K562 (cell line): ENCODE results near the gene VANGL1. TPM values are rescaled to one million over a fixed set of nuclear protein-coding genes. Genes with fewer than 3 reads are reported as not detected.

Experiments used
- COPS2 ChIP-seq: fragments of 450-650 bp; conservative IDR thresholded peaks from 2 replicates; pipeline ENCODE4 v1.6.1; 2016; ENCODE audit warnings: mild to moderate bottlenecking, moderate library complexity
- IFI16 ChIP-seq: fragments of 250-450 bp; sonication (Bioruptor Pico); IDR thresholded peaks from 2 replicates; pipeline ENCODE4 v2.1.2; 2022; ENCODE audit warnings: mild to moderate bottlenecking, inconsistent platforms
- JUN ChIP-seq, 2 experiments: sonication (generic) in 1 of 2; formaldehyde crosslinking in 1 of 2; IDR thresholded peaks; 2 replicates each; pipeline versions ENCODE4 v1.6.1 to v1.8.0; 2012 to 2022; ENCODE audit warnings: borderline replicate concordance in 2 of 2, mild to moderate bottlenecking in 2 of 2, improper control_type of control experiment in 1 of 2, low read depth in 1 of 2, low read length in 1 of 2, missing genetic modification reagents in 1 of 2
- NFRKB ChIP-seq: fragments of 450-650 bp; IDR thresholded peaks from 2 replicates; pipeline ENCODE4 v1.6.1; 2016; ENCODE audit warnings: low read depth
- NR1H2 ChIP-seq: sonication (generic); formaldehyde crosslinking; IDR thresholded peaks from 2 replicates; pipeline ENCODE4 v1.4.0; 2020; ENCODE audit warnings: mild to moderate bottlenecking, missing genetic modification reagents
- PTRF ChIP-seq: fragments of 450-650 bp; IDR thresholded peaks from 2 replicates; pipeline ENCODE4 v1.6.1; 2016; ENCODE audit warnings: mild to moderate bottlenecking, missing genetic modification characterization, missing compliant biosample characterization
- RAD51 ChIP-seq: fragments of 450-650 bp; IDR thresholded peaks from 2 replicates; pipeline ENCODE4 v1.7.1; 2016; ENCODE audit warnings: low read depth, mild to moderate bottlenecking, borderline replicate concordance
- SMARCB1 ChIP-seq: IDR thresholded peaks from 2 replicates; pipeline ENCODE4 v1.6.1; 2011; ENCODE audit warnings: improper control_type of control experiment, low read depth; ENCODE audit not compliant: insufficient read length
- SRSF1 ChIP-seq: fragments of 200-400 bp; formaldehyde crosslinking; IDR thresholded peaks from 2 replicates; pipeline ENCODE4 v1.6.1; 2017; ENCODE audit warnings: mild to moderate bottlenecking, low read depth, low read length, moderate library complexity
- TOE1 ChIP-seq, 2 experiments: fragments of 450-650 bp in 1 of 2; sonication (generic) in 1 of 2; formaldehyde crosslinking in 1 of 2; IDR thresholded peaks; 2 replicates each; pipeline versions ENCODE4 v1.7.1 to v1.8.0; 2016 to 2022; ENCODE audit warnings: borderline replicate concordance in 2 of 2, mild to moderate bottlenecking in 2 of 2, antibody characterized with exemption in 1 of 2, inconsistent platforms in 1 of 2, low read depth in 1 of 2, missing genetic modification reagents in 1 of 2, moderate library complexity in 1 of 2
- ZC3H8 ChIP-seq: fragments of 450-650 bp; IDR thresholded peaks from 2 replicates; pipeline ENCODE4 v1.6.1; 2017
- ZFP30 ChIP-seq: fragments of 250-450 bp; sonication (Bioruptor Pico); IDR thresholded peaks from 2 replicates; pipeline ENCODE4 v1.8.0; 2022; ENCODE audit warnings: moderate library complexity, mild to moderate bottlenecking, inconsistent platforms, borderline replicate concordance
- ZNF586 ChIP-seq: fragments of 450-650 bp; formaldehyde crosslinking; conservative IDR thresholded peaks from 2 replicates; pipeline ENCODE4 v1.4.0; 2020; ENCODE audit warnings: mild to moderate bottlenecking, moderate library complexity
- polyA plus RNA-seq, 8 experiments: library from polyadenylated mRNA; depleted of rRNA in 4 of 8; stranded (reverse) in 5 of 8; unstranded in 3 of 8; fragments of >200 nt; fragmentation: Nextera tagmentation in 2 of 8; fragmentation: Illumina TruSeq in 1 of 8; extraction: Ambion mirVana in 2 of 8; extraction: Trizol in 1 of 8; gene quantifications; 2 replicates each; pipeline versions ENCODE4 v1.2.1 to v1.2.3, GENCODE V29; 2011 to 2014; ENCODE audit warnings: inconsistent platforms in 1 of 8, missing spikeins in 1 of 8
- total RNA-seq, 7 experiments: library from RNA; depleted of rRNA in 6 of 7; stranded (reverse); fragments of >200 nt in 6 of 7; fragmentation: Illumina TruSeq in 2 of 7; extraction: Trizol in 2 of 7; gene quantifications; 2 replicates each; pipeline versions ENCODE4 v1.2.1 to v1.2.3, GENCODE V29; 2011 to 2021; ENCODE audit warnings: low replicate concordance in 1 of 7
- TF ChIP-seq, protein P1 (sequence below): fragments of 450-650 bp; IDR thresholded peaks from 2 replicates; pipeline ENCODE4 v1.6.1; 2016; ENCODE audit warnings: mild to moderate bottlenecking
- TF ChIP-seq, protein P2 (sequence below): fragments of 450-650 bp; formaldehyde crosslinking; IDR thresholded peaks from 2 replicates; pipeline ENCODE4 v1.4.0; 2022; ENCODE audit warnings: mild to moderate bottlenecking, moderate library complexity
- TF ChIP-seq, protein P3 (sequence below): fragments of 450-650 bp; formaldehyde crosslinking; conservative IDR thresholded peaks from 2 replicates; pipeline ENCODE4 v1.4.0; 2022; ENCODE audit warnings: mild to moderate bottlenecking, missing genetic modification characterization
- TF ChIP-seq, protein P4 (sequence below): fragments of 250-450 bp; sonication (Bioruptor Pico); IDR thresholded peaks from 2 replicates; pipeline ENCODE4 v1.5.0; 2020; ENCODE audit warnings: mild to moderate bottlenecking, borderline replicate concordance
- TF ChIP-seq, protein P5 (sequence below): sonication (generic); formaldehyde crosslinking; IDR thresholded peaks from 2 replicates; pipeline ENCODE4 v1.8.0; 2022; ENCODE audit warnings: missing genetic modification reagents, mild to moderate bottlenecking, borderline replicate concordance

VANGL1 gene
- total and polyA plus RNA-seq, 9 of the 15 experiments (the other 6 are each of a cell fraction or from before 2014, with no cell fraction given): 0.90 to 12.8 (median 9.6) TPM

DNA sequence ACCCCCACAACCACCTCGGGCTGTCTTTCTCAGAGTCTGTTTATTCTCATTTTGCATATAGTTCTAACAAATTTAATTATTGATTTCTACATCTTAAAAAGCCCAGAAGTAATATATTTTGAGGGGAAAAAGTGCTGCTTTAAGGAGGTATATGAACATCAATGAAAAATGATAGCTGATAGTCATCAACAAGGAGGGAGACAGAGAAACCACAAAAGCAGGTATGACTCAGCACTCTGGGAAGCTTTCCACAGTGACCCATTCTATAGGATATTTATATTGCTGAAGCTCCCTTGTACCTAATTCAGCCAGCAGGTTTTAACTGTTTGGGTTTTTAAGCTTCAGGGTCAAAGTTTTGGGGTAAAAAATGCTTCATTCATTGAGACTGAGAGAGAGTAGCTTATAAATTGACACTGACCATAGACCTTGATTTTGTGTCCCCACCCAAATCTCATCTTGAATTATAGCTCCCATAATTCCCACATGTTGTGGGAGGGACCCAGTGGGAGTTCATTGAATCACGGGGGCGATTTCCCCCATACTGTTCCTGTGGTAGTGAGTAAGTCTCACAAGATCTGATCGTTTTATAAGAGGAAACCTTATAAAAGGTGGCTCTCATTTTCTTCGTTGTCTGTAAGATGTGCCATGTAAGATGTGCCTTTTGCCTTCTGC is 27.4 kb downstream of the VANGL1 start (continued):
- no peak for TF ChIP-seq ZFP30 (CRISPR knock-in tag)
- TF ChIP-seq, protein P1, sequence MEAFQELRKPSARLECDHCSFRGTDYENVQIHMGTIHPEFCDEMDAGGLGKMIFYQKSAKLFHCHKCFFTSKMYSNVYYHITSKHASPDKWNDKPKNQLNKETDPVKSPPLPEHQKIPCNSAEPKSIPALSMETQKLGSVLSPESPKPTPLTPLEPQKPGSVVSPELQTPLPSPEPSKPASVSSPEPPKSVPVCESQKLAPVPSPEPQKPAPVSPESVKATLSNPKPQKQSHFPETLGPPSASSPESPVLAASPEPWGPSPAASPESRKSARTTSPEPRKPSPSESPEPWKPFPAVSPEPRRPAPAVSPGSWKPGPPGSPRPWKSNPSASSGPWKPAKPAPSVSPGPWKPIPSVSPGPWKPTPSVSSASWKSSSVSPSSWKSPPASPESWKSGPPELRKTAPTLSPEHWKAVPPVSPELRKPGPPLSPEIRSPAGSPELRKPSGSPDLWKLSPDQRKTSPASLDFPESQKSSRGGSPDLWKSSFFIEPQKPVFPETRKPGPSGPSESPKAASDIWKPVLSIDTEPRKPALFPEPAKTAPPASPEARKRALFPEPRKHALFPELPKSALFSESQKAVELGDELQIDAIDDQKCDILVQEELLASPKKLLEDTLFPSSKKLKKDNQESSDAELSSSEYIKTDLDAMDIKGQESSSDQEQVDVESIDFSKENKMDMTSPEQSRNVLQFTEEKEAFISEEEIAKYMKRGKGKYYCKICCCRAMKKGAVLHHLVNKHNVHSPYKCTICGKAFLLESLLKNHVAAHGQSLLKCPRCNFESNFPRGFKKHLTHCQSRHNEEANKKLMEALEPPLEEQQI: peak; percentile 55
- no peak for TF ChIP-seq ZNF586 (CRISPR knock-in tag)
- TF ChIP-seq, protein P2, sequence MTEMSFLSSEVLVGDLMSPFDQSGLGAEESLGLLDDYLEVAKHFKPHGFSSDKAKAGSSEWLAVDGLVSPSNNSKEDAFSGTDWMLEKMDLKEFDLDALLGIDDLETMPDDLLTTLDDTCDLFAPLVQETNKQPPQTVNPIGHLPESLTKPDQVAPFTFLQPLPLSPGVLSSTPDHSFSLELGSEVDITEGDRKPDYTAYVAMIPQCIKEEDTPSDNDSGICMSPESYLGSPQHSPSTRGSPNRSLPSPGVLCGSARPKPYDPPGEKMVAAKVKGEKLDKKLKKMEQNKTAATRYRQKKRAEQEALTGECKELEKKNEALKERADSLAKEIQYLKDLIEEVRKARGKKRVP (CRISPR knock-in tag): no peak
- TF ChIP-seq RAD51: no peak
- TF ChIP-seq, protein P3, sequence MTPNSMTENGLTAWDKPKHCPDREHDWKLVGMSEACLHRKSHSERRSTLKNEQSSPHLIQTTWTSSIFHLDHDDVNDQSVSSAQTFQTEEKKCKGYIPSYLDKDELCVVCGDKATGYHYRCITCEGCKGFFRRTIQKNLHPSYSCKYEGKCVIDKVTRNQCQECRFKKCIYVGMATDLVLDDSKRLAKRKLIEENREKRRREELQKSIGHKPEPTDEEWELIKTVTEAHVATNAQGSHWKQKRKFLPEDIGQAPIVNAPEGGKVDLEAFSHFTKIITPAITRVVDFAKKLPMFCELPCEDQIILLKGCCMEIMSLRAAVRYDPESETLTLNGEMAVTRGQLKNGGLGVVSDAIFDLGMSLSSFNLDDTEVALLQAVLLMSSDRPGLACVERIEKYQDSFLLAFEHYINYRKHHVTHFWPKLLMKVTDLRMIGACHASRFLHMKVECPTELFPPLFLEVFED: no peak
- TF ChIP-seq NFRKB: no peak
- peak; percentile 66 for TF ChIP-seq JUN (IDR thresholded peaks at IDR 0.05; ENCODE audit: borderline replicate concordance, low read depth, low read length)
- TF ChIP-seq JUN (CRISPR knock-in tag; IDR thresholded peaks at IDR 0.05; ENCODE audit: borderline replicate concordance): no peak
- TF ChIP-seq ZC3H8: no peak
- no peak for TF ChIP-seq PTRF (tag)
- no peak for TF ChIP-seq IFI16 (CRISPR knock-in tag)
- TF ChIP-seq SMARCB1: no peak
- TF ChIP-seq, protein P4, sequence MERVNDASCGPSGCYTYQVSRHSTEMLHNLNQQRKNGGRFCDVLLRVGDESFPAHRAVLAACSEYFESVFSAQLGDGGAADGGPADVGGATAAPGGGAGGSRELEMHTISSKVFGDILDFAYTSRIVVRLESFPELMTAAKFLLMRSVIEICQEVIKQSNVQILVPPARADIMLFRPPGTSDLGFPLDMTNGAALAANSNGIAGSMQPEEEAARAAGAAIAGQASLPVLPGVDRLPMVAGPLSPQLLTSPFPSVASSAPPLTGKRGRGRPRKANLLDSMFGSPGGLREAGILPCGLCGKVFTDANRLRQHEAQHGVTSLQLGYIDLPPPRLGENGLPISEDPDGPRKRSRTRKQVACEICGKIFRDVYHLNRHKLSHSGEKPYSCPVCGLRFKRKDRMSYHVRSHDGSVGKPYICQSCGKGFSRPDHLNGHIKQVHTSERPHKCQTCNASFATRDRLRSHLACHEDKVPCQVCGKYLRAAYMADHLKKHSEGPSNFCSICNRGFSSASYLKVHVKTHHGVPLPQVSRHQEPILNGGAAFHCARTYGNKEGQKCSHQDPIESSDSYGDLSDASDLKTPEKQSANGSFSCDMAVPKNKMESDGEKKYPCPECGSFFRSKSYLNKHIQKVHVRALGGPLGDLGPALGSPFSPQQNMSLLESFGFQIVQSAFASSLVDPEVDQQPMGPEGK: no peak
- TF ChIP-seq COPS2: no peak
- TF ChIP-seq, protein P5, sequence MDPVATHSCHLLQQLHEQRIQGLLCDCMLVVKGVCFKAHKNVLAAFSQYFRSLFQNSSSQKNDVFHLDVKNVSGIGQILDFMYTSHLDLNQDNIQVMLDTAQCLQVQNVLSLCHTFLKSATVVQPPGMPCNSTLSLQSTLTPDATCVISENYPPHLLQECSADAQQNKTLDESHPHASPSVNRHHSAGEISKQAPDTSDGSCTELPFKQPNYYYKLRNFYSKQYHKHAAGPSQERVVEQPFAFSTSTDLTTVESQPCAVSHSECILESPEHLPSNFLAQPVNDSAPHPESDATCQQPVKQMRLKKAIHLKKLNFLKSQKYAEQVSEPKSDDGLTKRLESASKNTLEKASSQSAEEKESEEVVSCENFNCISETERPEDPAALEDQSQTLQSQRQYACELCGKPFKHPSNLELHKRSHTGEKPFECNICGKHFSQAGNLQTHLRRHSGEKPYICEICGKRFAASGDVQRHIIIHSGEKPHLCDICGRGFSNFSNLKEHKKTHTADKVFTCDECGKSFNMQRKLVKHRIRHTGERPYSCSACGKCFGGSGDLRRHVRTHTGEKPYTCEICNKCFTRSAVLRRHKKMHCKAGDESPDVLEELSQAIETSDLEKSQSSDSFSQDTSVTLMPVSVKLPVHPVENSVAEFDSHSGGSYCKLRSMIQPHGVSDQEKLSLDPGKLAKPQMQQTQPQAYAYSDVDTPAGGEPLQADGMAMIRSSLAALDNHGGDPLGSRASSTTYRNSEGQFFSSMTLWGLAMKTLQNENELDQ (CRISPR knock-in tag): no peak
- no peak for TF ChIP-seq NR1H2
- TF ChIP-seq TOE1 (IDR thresholded peaks at IDR 0.05; ENCODE audit: borderline replicate concordance): no peak
- TF ChIP-seq TOE1 (CRISPR knock-in tag; IDR thresholded peaks at IDR 0.05; ENCODE audit: borderline replicate concordance, low read depth): no peak
- no peak for TF ChIP-seq SRSF1
